Neuronal stem cell (in vitro differentiated cells): Measurements from ENCODE around the gene PAN2.
A peak's percentile ranks its signal among the peaks of the same experiment; 100 is the strongest.
"Not testable (repeated sequence)": the region's sequence is repeated elsewhere in the genome, so short reads cannot be mapped to it uniquely, and the experiment has no call there.

ENCODE experiments used
- DNase-seq: peaks from one replicate; pipeline ENCODE4 v3.0.0-alpha.2; 2013; ENCODE audit warnings: low spot score
- H2AFZ ChIP-seq: one replicate; pipeline ENCODE4 v1.6.1; 2013; ENCODE audit warnings: mild to moderate bottlenecking, low read length, inconsistent platforms
- H2AK5ac ChIP-seq: 2 replicates; pipeline ENCODE4 v1.6.1; 2013; ENCODE audit warnings: low read depth, mild to moderate bottlenecking, inconsistent platforms, low read length, moderate library complexity, mixed read lengths
- H2BK120ac ChIP-seq: 2 replicates; pipeline ENCODE4 v1.6.1; 2013; ENCODE audit warnings: low read depth, mild to moderate bottlenecking, inconsistent platforms, low read length, moderate library complexity, mixed read lengths
- H2BK12ac ChIP-seq: one replicate; pipeline ENCODE4 v1.6.1; 2013; ENCODE audit warnings: low read length, inconsistent platforms
- H2BK15ac ChIP-seq: 2 replicates; pipeline ENCODE4 v1.6.1; 2013; ENCODE audit warnings: mild to moderate bottlenecking, low read length, inconsistent platforms, mixed read lengths
- H2BK5ac ChIP-seq: one replicate; pipeline ENCODE4 v1.6.1; 2013; ENCODE audit warnings: inconsistent platforms, mild to moderate bottlenecking, low read length, moderate library complexity
- H3K14ac ChIP-seq: one replicate; pipeline ENCODE4 v1.6.1; 2013; ENCODE audit warnings: low read length, inconsistent platforms
- H3K18ac ChIP-seq: 2 replicates; pipeline ENCODE4 v1.6.1; 2013; ENCODE audit warnings: low read length, inconsistent platforms
- H3K23ac ChIP-seq: 2 replicates; pipeline ENCODE4 v1.6.1; 2013; ENCODE audit warnings: low read depth, mild to moderate bottlenecking, mixed read lengths, low read length, inconsistent platforms; ENCODE audit not compliant: poor library complexity
- H3K27ac ChIP-seq: replicated peaks from 3 replicates; pipeline ENCODE4 v1.5.1; 2013; ENCODE audit warnings: low read length, inconsistent platforms
- H3K27me3 ChIP-seq, 3 experiments: 2 replicates each; pipeline ENCODE4 v1.6.1; 2013; ENCODE audit warnings: low read length in 3 of 3, mild to moderate bottlenecking in 2 of 3, inconsistent platforms in 1 of 3, low read depth in 1 of 3, mixed read lengths in 1 of 3, moderate library complexity in 1 of 3; ENCODE audit not compliant: control insufficient read depth in 3 of 3, insufficient read depth in 3 of 3
- H3K36me3 ChIP-seq, 2 donors: replicated peaks in 1 of 2; 2 replicates each; pipeline ENCODE4 v1.6.1; 2013; ENCODE audit warnings: low read length in 2 of 2; ENCODE audit not compliant: control insufficient read depth in 2 of 2, insufficient read depth in 2 of 2
- H3K4ac ChIP-seq: 2 replicates; pipeline ENCODE4 v1.6.1; 2013; ENCODE audit warnings: inconsistent platforms, mild to moderate bottlenecking, low read length, moderate library complexity
- H3K4me1 ChIP-seq, 2 donors: 1 replicate in 1 of 2; 2 replicates in 1 of 2; pipeline ENCODE4 v1.6.1; 2013; ENCODE audit warnings: low read length in 2 of 2, low read depth in 1 of 2; ENCODE audit not compliant: control insufficient read depth in 2 of 2, insufficient read depth in 1 of 2
- H3K4me2 ChIP-seq: one replicate; pipeline ENCODE4 v1.6.1; 2013; ENCODE audit warnings: mild to moderate bottlenecking, low read length, inconsistent platforms; ENCODE audit not compliant: insufficient read depth, poor library complexity, severe bottlenecking
- H3K4me3 ChIP-seq, 2 donors: 2 replicates each; pipeline ENCODE4 v1.5.1; 2013; ENCODE audit warnings: low read length in 2 of 2, mild to moderate bottlenecking in 2 of 2, inconsistent platforms in 1 of 2, moderate library complexity in 1 of 2
- H3K79me1 ChIP-seq: one replicate; pipeline ENCODE4 v1.6.1; 2013; ENCODE audit warnings: low read depth, mild to moderate bottlenecking, inconsistent platforms, low read length, moderate library complexity
- H3K9ac ChIP-seq: one replicate; pipeline ENCODE4 v1.6.1; 2013; ENCODE audit warnings: mild to moderate bottlenecking, low read depth, low read length, inconsistent platforms; ENCODE audit not compliant: poor library complexity
- H3K9me3 ChIP-seq, 2 donors: replicated peaks in 1 of 2; 2 replicates each; pipeline versions ENCODE3 to v1.6.1; 2013; ENCODE audit warnings: low read length in 2 of 2, mild to moderate bottlenecking in 2 of 2, inconsistent platforms in 1 of 2, low read depth in 1 of 2, mixed read lengths in 1 of 2, moderate library complexity in 1 of 2; ENCODE audit not compliant: control insufficient read depth in 2 of 2, insufficient read depth in 1 of 2
- H4K8ac ChIP-seq: one replicate; pipeline ENCODE4 v1.6.1; 2013; ENCODE audit warnings: low read depth, mild to moderate bottlenecking, inconsistent platforms, low read length, moderate library complexity
- H4K91ac ChIP-seq: one replicate; pipeline ENCODE4 v1.6.1; 2013; ENCODE audit warnings: low read length, low read depth, mild to moderate bottlenecking, inconsistent platforms; ENCODE audit not compliant: poor library complexity
- WGBS, 2 donors: extraction: QIAGEN DNeasy Blood & Tissue Kit; methylation state at CpG; one replicate each; pipeline ENCODE4 v1.1.7; 2013; ENCODE audit warnings: missing lambda C conversion rate in 2 of 2, mixed read lengths in 1 of 2; ENCODE audit not compliant: insufficient read length in 2 of 2, insufficient replicate concordance in 1 of 2; ENCODE audit errors: extremely low coverage in 2 of 2; 5-methylcytosine and 5-hydroxymethylcytosine counted together

The PAN2 gene

GRCh38 chr12:56335527-56335926 lies 1.7 kb upstream of the PAN2 start:
- not testable (repeated sequence) for H3K14ac ChIP-seq, H3K9me3 ChIP-seq, H3K4me3 ChIP-seq, H3K79me1 ChIP-seq, H2AFZ ChIP-seq, H3K4ac ChIP-seq, H2AK5ac ChIP-seq, H2BK5ac ChIP-seq, H3K27ac ChIP-seq, H3K9ac ChIP-seq, H3K18ac ChIP-seq, H3K27me3 ChIP-seq, H4K91ac ChIP-seq, DNase-seq, H3K4me2 ChIP-seq, H3K36me3 ChIP-seq, H2BK12ac ChIP-seq, H3K23ac ChIP-seq, H2BK120ac ChIP-seq, H2BK15ac ChIP-seq, H4K8ac ChIP-seq
- peaks cover 6 to 16% of the 10 kb centered on the region in 2 donors for H3K4me1 ChIP-seq
- no CpG with 5 or more reads among the region's 8 CpGs for WGBS, 2 donors

- Histone ChIP-seq H3K14ac (no peak overlapping the region), H2BK12ac (no peak overlapping the region), H3K4ac (no peak overlapping the region), H3K23ac (no peak overlapping the region), H3K18ac (no peak overlapping the region), H2BK120ac (no peak overlapping the region), H3K27ac (peak overlapping the region; percentile 74), H2AK5ac (peak overlapping the region; percentile 1), H3K9me3 (no peaks in the 10 kb centered on the region), H4K8ac (no peak overlapping the region), H3K27me3 (no peaks in the 10 kb centered on the region), H3K9ac (peak overlapping the region; percentile 32), H2AFZ (peak overlapping the region; percentile 84), H3K36me3 (no peaks in the 10 kb centered on the region), H4K91ac (no peak overlapping the region), H3K4me2 (peak overlapping the region; percentile 80), H2BK15ac (no peak overlapping the region), H3K4me1 (peaks cover 6 to 16% of the 10 kb centered on the region in 2 donors), H3K4me3 (peak overlapping the region; percentile 66 to 79), H3K79me1 (no peaks in the 10 kb centered on the region), H2BK5ac (no peak overlapping the region)
- no CpG with 5 or more reads among the region's 6 CpGs for WGBS, 2 donors
- DNase-seq = no peak
Observed at GRCh38 chr12:56334490-56334793, 642 bp upstream of the PAN2 start.

- peak overlapping the region; percentile 17 for H2AK5ac ChIP-seq
Observed at GRCh38 chr12:56333197-56333678, 562 bp downstream of the PAN2 start.

GRCh38 chr12:56332512-56333196 lies 1.1 kb downstream of the PAN2 start:
- Histone ChIP-seq H2BK12ac (no peak overlapping the region), H3K4me2 (peak overlapping the region; percentile 63), H2AFZ (peak overlapping the region; percentile 84), H3K4me1 (peaks cover 6 to 9% of the 10 kb centered on the region in 2 donors), H3K4ac (peak overlapping the region; percentile 37), H2AK5ac (peak overlapping the region; percentile 17), H3K9ac (peak overlapping the region; percentile 78), H3K79me1 (no peaks in the 10 kb centered on the region), H3K9me3 (no peaks in the 10 kb centered on the region), H2BK15ac (peak overlapping the region; percentile 10), H3K27ac (peak overlapping the region; percentile 92), H3K27me3 (no peaks in the 10 kb centered on the region), H2BK120ac (no peak overlapping the region), H4K91ac (peak overlapping the region; percentile 41), H3K36me3 (peaks cover 2 to 11% of the 10 kb centered on the region in 2 donors), H2BK5ac (no peak overlapping the region), H3K18ac (no peak overlapping the region), H4K8ac (peak overlapping the region; percentile 90), H3K23ac (no peak overlapping the region), H3K4me3 (peak overlapping the region; percentile 25 to 66), H3K14ac (no peak overlapping the region)
- WGBS, 2 donors = no CpG with 5 or more reads among the region's 11 CpGs
- DNase-seq = no peak

More at GRCh38 chr12:56333197-56333678, 562 bp downstream of the PAN2 start:
- Histone ChIP-seq H2BK5ac (no peak overlapping the region), H4K8ac (peak overlapping the region; percentile 90), H2BK120ac (no peak overlapping the region), H3K9me3 (no peaks in the 10 kb centered on the region), H2BK12ac (no peak overlapping the region), H3K4me2 (peak overlapping the region; percentile 63), H3K9ac (peak overlapping the region; percentile 78), H3K4me1 (peaks cover 6 to 9% of the 10 kb centered on the region in 2 donors), H2AFZ (peak overlapping the region; percentile 84), H2BK15ac (peak overlapping the region; percentile 10), H3K23ac (peak overlapping the region; percentile 2), H3K27me3 (no peaks in the 10 kb centered on the region), H3K18ac (peak overlapping the region; percentile 71), H3K4me3 (peak overlapping the region; percentile 66 to 84), H4K91ac (peak overlapping the region; percentile 41), H3K14ac (no peak overlapping the region), H3K36me3 (peaks cover 0 to 5% of the 10 kb centered on the region in 2 donors), H3K27ac (peak overlapping the region; percentile 92), H3K4ac (peak overlapping the region; percentile 37), H3K79me1 (no peaks in the 10 kb centered on the region)
- no CpG with 5 or more reads among the region's 8 CpGs for WGBS, 2 donors
- no peak for DNase-seq
